HCT116 (cell line): Measurements from ENCODE around the gene UBE2O. TPM values are rescaled to one million over a fixed set of nuclear protein-coding genes. Genes with fewer than 3 reads are reported as not detected.

ENCODE experiments used
- ATAC-seq: fragments of 200-7000 bp; cut with Tn5 transposase; 2 replicates; pipeline ENCODE4 v1.9.1; 2020; ENCODE audit warnings: mild to moderate bottlenecking, moderate library complexity
- BruUV-seq: library from RNA; stranded (reverse); fragments of 400-500 nt; replicated peaks from 2 replicates; lab custom pipeline; 2021; lab: Mats Ljungman, UMichigan
- CTCF ChIA-PET: fragments of 300-600 bp; sonication (Branson Sonifier 250); formaldehyde crosslinking; loops from one replicate; lab custom pipeline; 2021; ENCODE audit warnings: antibody characterized with exemption; lab: Charles Lee
- POLR2A ChIA-PET: fragments of 300-600, 350-600 bp; sonication (Branson Sonifier 250); formaldehyde crosslinking; loops from one replicate; lab custom pipeline; 2021; ENCODE audit warnings: antibody characterized with exemption; lab: Charles Lee
- RAD21 ChIA-PET, 2 experiments: fragments of 300-600 bp; sonication (Branson Sonifier 250); formaldehyde crosslinking; loops; one replicate each; lab custom pipeline; 2023; ENCODE audit warnings: low total read pairs in 2 of 2; ENCODE audit not compliant: uncharacterized antibody in 2 of 2, unreplicated experiment in 2 of 2, low non-redundant PET in 1 of 2; lab: Charles Lee
- DNase-seq: peaks from one replicate; pipeline ENCODE4 v3.0.0-alpha.2; 2010; ENCODE audit warnings: low read depth, low spot score
- H2AFZ ChIP-seq: fragments of 200-600 bp; shearing (Covaris generic), sonication (generic); 2 replicates; pipeline ENCODE4 v1.6.1; 2017; ENCODE audit warnings: low read depth, mixed run types, mixed read lengths, antibody characterized with exemption, low read length; ENCODE audit not compliant: poor library complexity, severe bottlenecking
- H3K27ac ChIP-seq: 2 replicates; pipeline ENCODE4 v1.5.1; 2012; ENCODE audit warnings: low read depth, low read length
- H3K27me3 ChIP-seq: fragments of 200-600 bp; sonication (generic); 2 replicates; pipeline ENCODE4 v1.6.1; 2016; ENCODE audit warnings: mixed run types, low read length, mixed read lengths; ENCODE audit not compliant: insufficient read depth
- H3K36me3 ChIP-seq, 2 experiments: fragments of 200-500 bp in 1 of 2; fragments of 200-600 bp in 1 of 2; sonication (Bioruptor generic) in 1 of 2; sonication (generic) in 1 of 2; 2 replicates each; pipeline versions ENCODE4 v1.5.1 to v1.6.1; 2014 to 2016; ENCODE audit warnings: low read length in 2 of 2, inconsistent platforms in 1 of 2, mixed read lengths in 1 of 2, mixed run types in 1 of 2; ENCODE audit not compliant: insufficient read depth in 2 of 2, control insufficient read depth in 1 of 2
- H3K4me1 ChIP-seq, 2 experiments: fragments of 200-600 bp in 1 of 2; sonication (generic) in 1 of 2; 2 replicates each; pipeline versions ENCODE4 v1.5.1 to v1.6.1; 2012 to 2017; ENCODE audit warnings: low read length in 2 of 2, inconsistent platforms in 1 of 2, mild to moderate bottlenecking in 1 of 2, mixed read lengths in 1 of 2, mixed run types in 1 of 2, moderate library complexity in 1 of 2; ENCODE audit not compliant: insufficient read depth in 2 of 2, control insufficient read depth in 1 of 2
- H3K4me2 ChIP-seq: fragments of 200-600 bp; sonication (generic); 2 replicates; pipeline ENCODE4 v1.6.1; 2017; ENCODE audit warnings: mixed run types, low read length, mixed read lengths
- H3K4me3 ChIP-seq, 2 experiments: fragments of 200-600 bp in 1 of 2; sonication (generic) in 1 of 2; replicated peaks in 1 of 2; 2 replicates each; pipeline ENCODE4 v1.5.1; 2011 to 2016; ENCODE audit warnings: low read length in 2 of 2, control low read depth in 1 of 2, low read depth in 1 of 2, mild to moderate bottlenecking in 1 of 2, mixed read lengths in 1 of 2, mixed run types in 1 of 2
- H3K79me2 ChIP-seq: fragments of 200-600 bp; sonication (generic); 2 replicates; pipeline ENCODE4 v1.6.1; 2017; ENCODE audit warnings: mild to moderate bottlenecking, mixed run types, low read length, moderate library complexity, mixed read lengths; ENCODE audit not compliant: insufficient read depth
- H3K9ac ChIP-seq: fragments of 200-600 bp; sonication (generic); 2 replicates; pipeline ENCODE4 v1.6.1; 2016; ENCODE audit warnings: low read length, mixed read lengths
- H3K9me2 ChIP-seq: fragments of 200-600 bp; sonication (generic), shearing (Covaris generic); 2 replicates; pipeline ENCODE4 v1.6.1; 2017; ENCODE audit warnings: mixed run types, mild to moderate bottlenecking, moderate library complexity; ENCODE audit not compliant: insufficient read depth
- H3K9me3 ChIP-seq, 2 experiments: fragments of 200-500 bp in 1 of 2; fragments of 200-600 bp in 1 of 2; sonication (Bioruptor generic) in 1 of 2; sonication (generic) in 1 of 2; 2 replicates each; pipeline ENCODE4 v1.6.1; 2014 to 2017; ENCODE audit warnings: low read length in 2 of 2, mixed read lengths in 2 of 2, inconsistent platforms in 1 of 2, low read depth in 1 of 2, mild to moderate bottlenecking in 1 of 2, mixed run types in 1 of 2, moderate library complexity in 1 of 2; ENCODE audit not compliant: control insufficient read depth in 1 of 2, insufficient read depth in 1 of 2
- H4K20me1 ChIP-seq: fragments of 200-600 bp; sonication (generic), shearing (Covaris generic); 2 replicates; pipeline ENCODE4 v1.6.1; 2017; ENCODE audit warnings: mixed run types, mild to moderate bottlenecking, moderate library complexity; ENCODE audit not compliant: insufficient read depth
- CBX3 ChIP-seq: IDR thresholded peaks from 2 replicates; pipeline ENCODE4 v1.6.1; 2012; ENCODE audit warnings: low read depth
- ELF1 ChIP-seq: IDR thresholded peaks from 2 replicates; pipeline ENCODE4 v1.6.1; 2012; ENCODE audit warnings: low read depth, borderline replicate concordance
- FOSL1 ChIP-seq: IDR thresholded peaks from 2 replicates; pipeline ENCODE4 v1.6.1; 2012; ENCODE audit warnings: low read depth
- JUND ChIP-seq: IDR thresholded peaks from 2 replicates; pipeline ENCODE4 v1.6.1; 2012
- POLR2AphosphoS5 ChIP-seq: IDR thresholded peaks from 2 replicates; pipeline ENCODE4 v1.6.1; 2011; ENCODE audit warnings: mild to moderate bottlenecking, low read depth, low read length, moderate library complexity
- SIN3A ChIP-seq: IDR thresholded peaks from 2 replicates; pipeline ENCODE4 v1.6.1; 2012; ENCODE audit warnings: low read depth
- SP1 ChIP-seq: IDR thresholded peaks from 2 replicates; pipeline ENCODE4 v1.6.1; 2012; ENCODE audit warnings: low read depth
- SRF ChIP-seq: IDR thresholded peaks from 2 replicates; pipeline ENCODE4 v1.6.1; 2012; ENCODE audit warnings: low read depth
- ZBTB33 ChIP-seq: IDR thresholded peaks from 2 replicates; pipeline ENCODE4 v1.6.1; 2011; ENCODE audit warnings: mild to moderate bottlenecking, low read length, moderate library complexity; ENCODE audit not compliant: insufficient replicate concordance; ENCODE audit errors: extremely low read depth
- ZFX ChIP-seq: fragments of 450-650 bp; IDR thresholded peaks from 2 replicates; pipeline ENCODE4 v1.6.1; 2017
- ZNF274 ChIP-seq: fragments of 200-500 bp; sonication (Bioruptor generic); IDR thresholded peaks from 2 replicates; pipeline ENCODE4 v1.6.1; 2014; ENCODE audit warnings: mild to moderate bottlenecking, low read depth, low read length, inconsistent platforms
- intact Hi-C: fragments of 100-400 bp; cut with micrococcal nuclease; formaldehyde crosslinking; loops from 2 replicates; pipeline ENCODE4 v1.10.0; 2022
- total RNA-seq: library from RNA; stranded (reverse); gene quantifications from one replicate; pipeline ENCODE4 v1.2.1, GENCODE V29; 2021; ENCODE audit not compliant: unreplicated experiment
- TF ChIP-seq, protein P1 (sequence below): IDR thresholded peaks from 2 replicates; pipeline ENCODE4 v1.6.1; 2012
- TF ChIP-seq, protein P2 (sequence below), 3 experiments: fragments of 200-600 bp in 1 of 3; sonication (generic) in 1 of 3; IDR thresholded peaks in 2 of 3; conservative IDR thresholded peaks in 1 of 3; 2 replicates each; pipeline ENCODE4 v1.5.1; 2012 to 2017; ENCODE audit warnings: low read depth in 2 of 3, low read length in 2 of 3, antibody characterized with exemption in 1 of 3, borderline replicate concordance in 1 of 3, control low read depth in 1 of 3, mild to moderate bottlenecking in 1 of 3, mixed read lengths in 1 of 3, mixed run types in 1 of 3, moderate library complexity in 1 of 3; ENCODE audit not compliant: insufficient read depth in 1 of 3

UBE2O gene
- total RNA-seq, 1 experiment from 2014 or later, result 59.1 TPM

GRCh38 chr17:76446449-76447231 lies 6.3 kb downstream of the UBE2O start:
- ATAC-seq (peak; percentile 93), DNase-seq (peak; percentile 75)
- peaks cover 100% of the 10 kb centered on the region for H3K79me2 ChIP-seq
- peak overlapping the region; percentile 31 for H3K9ac ChIP-seq
- peaks cover 37% of the 10 kb centered on the region; the same call in 1 of the 2 replicates for H4K20me1 ChIP-seq
- CTCF ChIA-PET, result interaction anchor here (0.6 to 1.5 kb wide), 3 partner anchors 12 to 76 kb away, joined by 3 read pairs; no protein-coding TSS in a partner anchor
- TF ChIP-seq SRF (peak; percentile 51; the same call in 1 of the 2 replicates), SIN3A (peak; percentile 60), ZBTB33 (no peak), CBX3 (peak; percentile 63), ZFX (no peak), SP1 (peak; percentile 84), ELF1 (no peak; the same call in 1 of the 2 replicates), JUND (peak; percentile 86), FOSL1 (peak; percentile 80), POLR2AphosphoS5 (peak; percentile 26; the same call in 1 of the 2 replicates), ZNF274 (no peak)
- TF ChIP-seq, protein P1, sequence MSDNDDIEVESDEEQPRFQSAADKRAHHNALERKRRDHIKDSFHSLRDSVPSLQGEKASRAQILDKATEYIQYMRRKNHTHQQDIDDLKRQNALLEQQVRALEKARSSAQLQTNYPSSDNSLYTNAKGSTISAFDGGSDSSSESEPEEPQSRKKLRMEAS, result peak; percentile 51
- TF ChIP-seq, protein P2, sequence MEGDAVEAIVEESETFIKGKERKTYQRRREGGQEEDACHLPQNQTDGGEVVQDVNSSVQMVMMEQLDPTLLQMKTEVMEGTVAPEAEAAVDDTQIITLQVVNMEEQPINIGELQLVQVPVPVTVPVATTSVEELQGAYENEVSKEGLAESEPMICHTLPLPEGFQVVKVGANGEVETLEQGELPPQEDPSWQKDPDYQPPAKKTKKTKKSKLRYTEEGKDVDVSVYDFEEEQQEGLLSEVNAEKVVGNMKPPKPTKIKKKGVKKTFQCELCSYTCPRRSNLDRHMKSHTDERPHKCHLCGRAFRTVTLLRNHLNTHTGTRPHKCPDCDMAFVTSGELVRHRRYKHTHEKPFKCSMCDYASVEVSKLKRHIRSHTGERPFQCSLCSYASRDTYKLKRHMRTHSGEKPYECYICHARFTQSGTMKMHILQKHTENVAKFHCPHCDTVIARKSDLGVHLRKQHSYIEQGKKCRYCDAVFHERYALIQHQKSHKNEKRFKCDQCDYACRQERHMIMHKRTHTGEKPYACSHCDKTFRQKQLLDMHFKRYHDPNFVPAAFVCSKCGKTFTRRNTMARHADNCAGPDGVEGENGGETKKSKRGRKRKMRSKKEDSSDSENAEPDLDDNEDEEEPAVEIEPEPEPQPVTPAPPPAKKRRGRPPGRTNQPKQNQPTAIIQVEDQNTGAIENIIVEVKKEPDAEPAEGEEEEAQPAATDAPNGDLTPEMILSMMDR (IDR thresholded peaks at IDR 0.05 in 2 of 3, conservative IDR thresholded peaks at IDR 0.05 in 1 of 3; ENCODE audit: borderline replicate concordance in 1 of 3, insufficient read depth in 1 of 3, low read depth in 2 of 3, low read length in 2 of 3), result no peak
- POLR2A ChIA-PET, result no interaction called here
- H2AFZ ChIP-seq, result no peak overlapping the region
- no TSS peak for BruUV-seq
- H3K9me3 ChIP-seq, result no peaks in the 10 kb centered on the region
- intact Hi-C loops, result no loop called here
- RAD21 ChIA-PET, result no interaction called here
- no peaks in the 10 kb centered on the region for H3K9me2 ChIP-seq
- H3K4me2 ChIP-seq, result peak overlapping the region; percentile 80
- peak overlapping the region; percentile 63 for H3K27ac ChIP-seq
- H3K27me3 ChIP-seq, result no peaks in the 10 kb centered on the region
- H3K4me1 ChIP-seq, result peaks cover 50 to 87% of the 10 kb centered on the region in 2 experiments
- peak overlapping the region; percentile 24 to 47 for H3K4me3 ChIP-seq
- H3K36me3 ChIP-seq, result peaks cover 0 to 6% of the 10 kb centered on the region in 2 experiments; a peak in 1 of 4 replicates
